22Rv1 (cell line): ENCODE measurements around the gene TNNI3K.

Experiments
- H3K27ac ChIP-seq: fragments of 450-650 bp; 2 replicates; pipeline ENCODE4 v1.5.1; 2017
- CTCF ChIP-seq: fragments of 450-650 bp; IDR thresholded peaks from 2 replicates; pipeline ENCODE4 v1.5.1; 2017; ENCODE audit warnings: mild to moderate bottlenecking
- ZFX ChIP-seq: fragments of 450-650 bp; IDR thresholded peaks from 2 replicates; pipeline ENCODE4 v1.6.1; 2017; ENCODE audit warnings: antibody characterized with exemption, borderline replicate concordance

The TNNI3K gene

GRCh38 chr1:74436078-74436477 is 200.9 kb downstream of the TNNI3K start:
- H3K27ac ChIP-seq = no peak overlapping the region
- TF ChIP-seq CTCF (no peak), ZFX (no peak)

GRCh38 chr1:74437035-74437434 is 201.8 kb downstream of the TNNI3K start:
- TF ChIP-seq ZFX = no peak
- no peak for TF ChIP-seq CTCF
- no peak overlapping the region for H3K27ac ChIP-seq

DNA sequence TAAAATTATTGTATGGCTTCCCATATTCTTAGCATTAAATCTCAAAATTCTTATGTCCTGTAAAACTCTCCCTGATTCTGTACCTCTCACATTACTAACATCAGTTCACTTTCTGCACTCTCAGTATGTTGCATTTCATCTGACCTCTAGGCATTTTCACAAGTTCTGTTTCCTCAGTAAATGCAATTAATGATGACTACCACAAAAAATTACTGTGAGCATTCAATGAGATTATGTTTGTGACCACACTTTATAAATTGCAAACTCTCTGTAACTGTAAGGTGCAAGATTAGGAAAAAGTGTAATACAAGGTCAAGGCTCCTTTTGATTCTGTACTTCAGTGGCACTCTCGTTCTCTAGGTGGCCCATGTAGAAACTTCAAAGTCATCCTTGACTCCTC is 216.8 kb downstream of the TNNI3K start:
- TF ChIP-seq ZFX (no peak), CTCF (no peak)
- no peak overlapping the region for H3K27ac ChIP-seq

- TF ChIP-seq CTCF = no peak
- no peak overlapping the region for H3K27ac ChIP-seq
Measured at GRCh38 chr1:74453277-74453676, 218.1 kb downstream of the TNNI3K start.

GRCh38 chr1:74455390-74455789 is 220.2 kb downstream of the TNNI3K start:
- TF ChIP-seq ZFX (no peak), CTCF (no peak)
- no peak overlapping the region for H3K27ac ChIP-seq

GRCh38 chr1:74457253-74457652 is 222.1 kb downstream of the TNNI3K start:
- no peak overlapping the region for H3K27ac ChIP-seq

More at GRCh38 chr1:74457253-74457652, 222.1 kb downstream of the TNNI3K start:
- no peak for TF ChIP-seq CTCF
- TF ChIP-seq ZFX = no peak
